Measurements from ENCODE around the gene GAREM1. TPM values are rescaled to one million over a fixed set of nuclear protein-coding genes. Genes with fewer than 3 reads are reported as not detected.

GAREM1 gene
- total and polyA plus RNA-seq, 2 donors (not counting 3 experiments of a cell fraction or from before 2014, with no cell fraction given): 0.69 to 1.0 TPM

GRCh38 chr18:32275221-32275620, 195.5 kb downstream of the GAREM1 start:
- ChIA-PET POLR2A (no interaction called here), CTCF (interaction anchor here (0.7 to 9.1 kb wide), 3 partner anchors 14 to 276 kb away, joined by 6 to 288 read pairs (median 10); partner anchors contain the start of gene GAREM1)
- H4K20me1 ChIP-seq (replicated peaks; ENCODE audit: control insufficient read depth, extremely low read depth, insufficient read depth, low read length): no peaks in the 10 kb centered on the region
- H3K27ac ChIP-seq (ENCODE audit: insufficient read depth, low read depth, low read length): no peak overlapping the region
- H3K4me3 ChIP-seq (replicated peaks in 1 of 3; ENCODE audit: insufficient read depth in 1 of 3, low read depth in 1 of 3, low read length in 3 of 3): no peak overlapping the region
- TF ChIP-seq MYC (IDR thresholded peaks at IDR 0.05; ENCODE audit: low read depth, low read length): no peak
- no peak for TF ChIP-seq FOS (IDR thresholded peaks at IDR 0.05; ENCODE audit: borderline replicate concordance, insufficient read depth, low read length)
- TF ChIP-seq JUN (IDR thresholded peaks at IDR 0.05; ENCODE audit: borderline replicate concordance, insufficient read depth, insufficient read length, low read depth): no peak
- no peak for TF ChIP-seq EZH2 (IDR thresholded peaks at IDR 0.05; ENCODE audit: borderline replicate concordance, low read depth, low read length, severe bottlenecking)
- TF ChIP-seq GATA2 (IDR thresholded peaks at IDR 0.05; ENCODE audit: insufficient read depth, insufficient read length, low read depth, low read length): no peak
- H2AFZ ChIP-seq (ENCODE audit: low read depth, low read length): no peak overlapping the region
- H3K9me3 ChIP-seq (replicated peaks; ENCODE audit: control insufficient read depth, insufficient read depth, low read length): no peaks in the 10 kb centered on the region
- no peak overlapping the region for H3K9ac ChIP-seq (replicated peaks; ENCODE audit: extremely low read depth, insufficient read depth, low read length)
- dilution Hi-C loops (cut with MboI; ENCODE audit: extremely low pct_ligation_motif_present, low sequenced_read_pairs): no loop called here
- peaks cover 1 to 2% of the 10 kb centered on the region in 2 experiments for H3K27me3 ChIP-seq (ENCODE audit: control insufficient read depth in 2 of 2, insufficient read depth in 2 of 2, low read length in 2 of 2)
- no peaks in the 10 kb centered on the region for H3K36me3 ChIP-seq (ENCODE audit: control insufficient read depth in 2 of 2, extremely low read depth in 1 of 2, insufficient read depth in 2 of 2, low read length in 2 of 2)
- H3K4me2 ChIP-seq (ENCODE audit: insufficient read depth, low read length): no peak overlapping the region
- H3K4me1 ChIP-seq (ENCODE audit: control insufficient read depth, extremely low read depth, insufficient read depth, low read length): no peaks in the 10 kb centered on the region
- DNase-seq (ENCODE audit: low read depth, low spot score) (no peak), FAIRE-seq (no peak)
- no peaks in the 10 kb centered on the region for H3K9me1 ChIP-seq (replicated peaks; ENCODE audit: control insufficient read depth, extremely low read depth, insufficient read depth, low read length)
- BruUV-seq (replicated peaks): no TSS peak
- intact Hi-C loops (cut with micrococcal nuclease): no loop called here
- H3K79me2 ChIP-seq (ENCODE audit: control insufficient read depth, insufficient read depth, low read length): no peaks in the 10 kb centered on the region

- CTCF ChIA-PET: interaction anchor here (2.0 to 9.1 kb wide), 3 partner anchors 15 to 277 kb away, joined by 10 to 288 read pairs (median 142); partner anchors contain the start of gene GAREM1
- dilution Hi-C loops (cut with MboI; ENCODE audit: extremely low pct_ligation_motif_present, low sequenced_read_pairs): no loop called here
- no peaks in the 10 kb centered on the region for H3K36me3 ChIP-seq (ENCODE audit: control insufficient read depth in 2 of 2, extremely low read depth in 1 of 2, insufficient read depth in 2 of 2, low read length in 2 of 2)
Measured at GRCh38 chr18:32274307-32274706, 196.4 kb downstream of the GAREM1 start.

More at GRCh38 chr18:32274307-32274706, 196.4 kb downstream of the GAREM1 start:
- Histone ChIP-seq H2AFZ (ENCODE audit: low read depth, low read length) (no peak overlapping the region), H3K4me1 (ENCODE audit: control insufficient read depth, extremely low read depth, insufficient read depth, low read length) (no peaks in the 10 kb centered on the region), H3K27me3 (ENCODE audit: control insufficient read depth in 2 of 2, insufficient read depth in 2 of 2, low read length in 2 of 2) (peaks cover 1 to 2% of the 10 kb centered on the region in 2 experiments), H3K27ac (ENCODE audit: insufficient read depth, low read depth, low read length) (no peak overlapping the region), H4K20me1 (replicated peaks; ENCODE audit: control insufficient read depth, extremely low read depth, insufficient read depth, low read length) (no peaks in the 10 kb centered on the region), H3K9me3 (replicated peaks; ENCODE audit: control insufficient read depth, insufficient read depth, low read length) (no peaks in the 10 kb centered on the region), H3K9me1 (replicated peaks; ENCODE audit: control insufficient read depth, extremely low read depth, insufficient read depth, low read length) (no peaks in the 10 kb centered on the region), H3K79me2 (ENCODE audit: control insufficient read depth, insufficient read depth, low read length) (no peaks in the 10 kb centered on the region), H3K4me3 (replicated peaks in 1 of 3; ENCODE audit: insufficient read depth in 1 of 3, low read depth in 1 of 3, low read length in 3 of 3) (no peak overlapping the region), H3K9ac (replicated peaks; ENCODE audit: extremely low read depth, insufficient read depth, low read length) (no peak overlapping the region), H3K4me2 (ENCODE audit: insufficient read depth, low read length) (no peak overlapping the region)
- no TSS peak for BruUV-seq (replicated peaks)
- TF ChIP-seq MAX (IDR thresholded peaks at IDR 0.05; ENCODE audit: insufficient read depth, insufficient read length) (no peak), POLR2A (IDR thresholded peaks at IDR 0.05; ENCODE audit: low read depth, low read length) (no peak), JUN (IDR thresholded peaks at IDR 0.05; ENCODE audit: borderline replicate concordance, insufficient read depth, insufficient read length, low read depth) (no peak), GATA2 (IDR thresholded peaks at IDR 0.05; ENCODE audit: insufficient read depth, insufficient read length, low read depth, low read length) (no peak), POLR2AphosphoS5 (IDR thresholded peaks at IDR 0.05; ENCODE audit: insufficient read depth, low read depth, low read length) (no peak), FOS (IDR thresholded peaks at IDR 0.05; ENCODE audit: borderline replicate concordance, insufficient read depth, low read length) (no peak), MYC (IDR thresholded peaks at IDR 0.05; ENCODE audit: low read depth, low read length) (no peak), EZH2 (IDR thresholded peaks at IDR 0.05; ENCODE audit: borderline replicate concordance, low read depth, low read length, severe bottlenecking) (no peak), CTCF (IDR thresholded peaks at IDR 0.05; ENCODE audit: extremely low read depth in 1 of 2, insufficient read depth in 1 of 2, low read depth in 1 of 2, low read length in 2 of 2) (no peak)
- intact Hi-C loops (cut with micrococcal nuclease): no loop called here
- no peak for FAIRE-seq
- DNase-seq (ENCODE audit: low read depth, low spot score): no peak
- POLR2A ChIA-PET: no interaction called here

Data from endothelial cell of umbilical vein (primary cell).